Occipital lobe (tissue), 2 donors: ENCODE data around the gene CCDC102A. TPM values are rescaled to one million over a fixed set of nuclear protein-coding genes. Genes with fewer than 3 reads are reported as not detected.

Source experiments
- DNase-seq: peaks from one replicate; lab custom pipeline; 2025; lab: John Stamatoyannopoulos, UW
- total RNA-seq: library from RNA; depleted of rRNA; stranded (reverse); fragments of >200 nt; gene quantifications from one replicate; pipeline ENCODE4 v1.2.3, GENCODE V29; 2014

CCDC102A gene
- total RNA-seq, 1 donor from 2014 or later = 1.7 TPM

DNA sequence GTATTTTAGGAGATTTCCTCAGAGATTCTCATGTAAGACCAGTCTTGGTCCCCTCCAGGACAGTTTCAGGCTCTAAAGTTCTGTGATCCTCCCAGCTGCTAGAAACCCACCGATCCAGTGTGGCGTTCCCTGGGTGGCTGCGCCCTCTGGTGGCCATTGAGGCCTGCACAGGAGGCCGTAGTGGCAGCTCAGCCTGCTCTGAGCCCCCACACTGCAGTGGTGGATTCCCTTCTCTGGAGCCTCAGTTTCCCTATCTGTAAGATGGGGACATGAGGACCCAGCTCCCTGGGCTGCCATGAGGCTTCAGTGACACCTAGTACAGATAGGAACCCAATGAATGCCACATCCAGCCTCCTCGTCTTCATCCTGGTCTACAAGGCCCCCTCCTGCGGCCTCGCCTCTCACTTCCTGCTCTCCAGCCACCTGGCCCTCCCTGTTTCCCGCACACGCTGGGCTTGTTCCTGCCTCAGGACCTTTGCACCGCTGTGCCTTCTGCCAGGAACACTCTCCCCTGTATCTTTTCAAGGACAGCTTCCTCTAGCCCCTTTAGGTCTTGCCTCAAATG lies 16.5 kb downstream of the CCDC102A start:
- DNase-seq = peak; percentile 42

DNA sequence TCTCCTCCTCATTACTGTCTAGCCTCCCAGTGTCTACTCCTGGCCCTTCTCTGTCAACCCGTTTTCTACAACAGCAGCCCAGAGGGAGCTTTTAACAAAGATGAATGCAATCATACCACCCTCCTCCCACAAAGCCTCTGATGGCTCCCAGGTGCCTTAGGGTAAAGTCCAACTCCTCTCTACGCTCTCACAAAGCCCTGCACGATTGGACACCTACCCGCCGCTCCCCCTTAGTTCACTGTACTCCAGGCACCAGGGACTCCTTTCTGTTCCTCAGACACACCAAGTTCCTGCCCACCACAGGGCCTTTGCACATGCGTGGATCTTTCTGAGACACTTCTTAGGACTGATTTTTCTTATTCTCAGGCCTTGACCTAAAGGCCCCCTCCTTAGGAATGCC lies 17.4 kb downstream of the CCDC102A start:
- DNase-seq = no peak

DNA sequence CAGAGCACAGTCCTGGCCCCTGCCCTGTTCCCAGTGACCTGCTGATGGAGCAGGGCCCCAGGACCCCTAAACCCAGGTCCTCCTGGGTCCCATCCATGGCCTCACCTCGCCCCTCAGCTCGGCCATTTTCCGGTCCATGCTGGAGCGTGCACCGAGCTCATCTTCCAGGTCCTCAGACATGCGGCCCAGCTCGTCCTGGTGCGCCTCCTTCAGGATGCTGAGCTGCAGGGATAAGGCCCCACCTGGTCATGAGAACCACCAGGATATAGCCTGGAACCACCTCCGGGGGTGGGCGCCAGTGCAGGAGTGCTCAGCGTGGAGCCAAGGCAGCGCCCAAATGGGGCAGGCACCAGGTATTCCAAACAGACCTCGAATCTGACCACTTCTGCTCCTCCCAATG lies 17.9 kb downstream of the CCDC102A start:
- no peak for DNase-seq

DNA sequence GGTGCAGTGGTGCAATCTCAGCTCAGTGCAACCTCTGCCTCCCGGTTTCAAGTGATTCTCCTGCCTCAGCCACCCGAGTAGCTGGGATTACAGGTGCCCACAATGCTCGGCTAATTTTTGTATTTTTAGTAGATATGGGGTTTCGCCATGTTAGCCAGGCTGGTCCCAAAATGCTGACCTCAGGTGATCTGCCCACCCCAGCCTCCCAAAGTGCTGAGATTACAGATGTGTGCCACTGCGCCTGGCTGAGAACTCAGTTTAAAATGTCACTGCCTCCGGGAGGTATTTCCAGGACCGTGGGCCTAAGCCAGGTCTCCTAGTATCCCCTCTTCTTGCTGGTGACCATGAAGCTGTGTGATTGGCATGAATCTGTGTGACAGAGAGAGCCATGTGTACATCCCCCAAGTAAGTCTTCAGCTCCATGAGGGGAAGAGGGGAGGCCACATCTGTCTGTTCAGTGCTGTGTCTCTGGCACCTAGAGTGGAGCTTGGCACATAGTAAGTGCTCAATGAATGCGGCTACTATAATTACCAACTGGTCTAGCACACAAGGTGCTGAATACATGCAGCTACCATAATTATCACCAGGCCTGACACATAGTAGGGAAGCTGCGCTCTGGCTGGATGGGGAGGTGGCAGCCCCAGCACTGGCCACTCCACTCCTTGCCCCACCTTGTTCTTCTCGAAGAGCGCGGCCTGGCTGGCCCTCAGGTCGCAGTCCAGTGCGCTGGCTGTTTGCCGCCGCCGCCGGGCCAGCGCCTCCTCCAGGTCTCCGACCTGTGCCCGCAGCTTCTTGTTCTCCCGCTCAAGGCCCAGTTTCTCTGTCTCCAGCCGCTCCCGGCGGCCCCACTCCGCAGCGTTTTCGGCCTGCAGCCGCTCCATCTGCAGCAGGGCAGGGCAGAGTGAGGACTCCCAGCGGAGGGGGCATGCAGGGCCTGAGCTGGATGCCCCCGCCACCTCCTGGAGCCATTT lies 18.7 kb downstream of the CCDC102A start:
- no peak for DNase-seq

DNA sequence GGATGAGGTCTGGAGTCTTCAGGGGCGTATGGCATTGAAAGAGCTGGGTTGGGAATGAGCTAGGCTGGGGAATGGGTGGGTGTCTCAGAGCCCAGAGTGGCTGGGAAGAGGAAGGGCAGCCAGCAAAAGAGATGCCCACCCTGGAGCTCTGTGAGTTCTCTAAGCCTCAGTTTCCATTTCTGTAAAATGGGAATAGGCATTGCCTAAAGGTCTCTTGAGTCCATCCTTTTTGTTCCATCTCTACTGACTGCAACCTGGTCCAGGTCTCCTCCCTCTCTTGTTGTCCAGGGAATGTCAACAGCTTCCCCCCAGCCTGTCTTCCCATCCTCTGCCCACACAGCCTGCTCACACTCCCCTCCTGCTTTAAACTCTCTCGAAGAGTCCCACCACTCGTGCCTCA lies 19.6 kb downstream of the CCDC102A start:
- no peak for DNase-seq

DNA sequence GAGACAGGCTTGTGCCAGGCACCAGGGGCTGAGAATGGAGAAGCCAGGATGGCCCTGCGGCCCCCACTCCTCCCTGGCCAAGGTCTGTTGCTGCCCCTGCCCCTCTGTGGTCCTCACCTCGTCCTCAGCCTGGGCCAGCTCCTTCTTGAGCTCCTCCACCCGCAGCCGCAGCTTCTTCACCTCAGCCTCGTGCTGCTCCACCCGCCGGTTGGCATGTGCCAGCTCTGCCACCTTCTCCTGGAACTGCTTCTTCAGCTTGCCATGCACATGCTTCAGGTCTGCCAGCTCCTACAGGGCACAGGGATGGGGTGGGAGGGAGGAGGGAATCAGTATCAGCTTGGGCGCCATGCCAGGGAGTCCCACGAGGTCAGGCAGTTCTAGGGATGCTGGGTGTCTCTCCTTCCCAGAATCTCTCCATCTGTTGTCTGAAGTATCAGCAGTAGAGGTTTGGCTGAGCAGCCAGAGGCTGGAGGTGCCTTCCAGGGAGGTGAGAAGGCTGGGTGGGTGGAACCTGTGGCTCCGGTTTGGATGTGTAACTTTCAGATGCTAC lies 20.1 kb downstream of the CCDC102A start:
- DNase-seq = no peak

DNA sequence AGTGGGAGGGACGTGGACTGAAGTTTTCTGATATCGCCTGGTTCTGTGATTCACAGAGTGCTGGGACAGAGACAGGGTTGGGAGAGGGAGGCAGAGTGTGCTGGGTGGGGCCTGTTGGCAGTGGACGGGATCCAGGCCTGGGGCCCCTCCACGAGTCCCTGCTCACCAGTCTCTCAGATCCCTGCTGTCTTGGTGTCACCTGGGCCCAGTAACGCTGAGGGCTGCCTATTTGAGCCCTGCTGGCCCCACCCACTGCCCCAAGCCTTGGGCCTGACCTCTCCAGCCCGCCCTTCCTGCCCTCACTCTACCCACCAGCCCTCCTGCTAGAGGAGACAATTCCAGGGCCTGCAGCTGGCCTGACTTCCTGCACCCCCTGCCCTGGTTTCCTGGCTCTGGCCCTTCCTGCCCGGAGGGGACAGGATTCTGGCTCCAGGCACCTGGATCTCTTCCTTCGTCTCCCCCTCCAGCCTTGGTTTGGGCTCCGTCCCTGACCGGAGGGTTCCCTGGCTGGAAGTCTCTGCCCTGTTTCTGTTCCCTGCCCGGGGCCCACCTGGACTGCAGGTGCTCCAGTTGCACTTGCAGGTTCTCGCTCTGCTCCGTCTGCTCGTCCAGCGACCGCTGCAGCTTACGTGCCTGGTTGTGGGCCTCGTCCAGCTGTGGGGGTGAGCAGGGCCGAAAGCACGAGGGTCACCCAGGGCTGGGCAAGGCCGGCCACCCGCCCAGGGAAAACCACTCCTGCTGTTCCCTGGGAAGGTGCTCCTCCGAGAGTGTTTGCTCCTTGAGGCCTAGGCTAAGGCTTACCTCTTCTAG lies 21.4 kb downstream of the CCDC102A start:
- no peak for DNase-seq

DNA sequence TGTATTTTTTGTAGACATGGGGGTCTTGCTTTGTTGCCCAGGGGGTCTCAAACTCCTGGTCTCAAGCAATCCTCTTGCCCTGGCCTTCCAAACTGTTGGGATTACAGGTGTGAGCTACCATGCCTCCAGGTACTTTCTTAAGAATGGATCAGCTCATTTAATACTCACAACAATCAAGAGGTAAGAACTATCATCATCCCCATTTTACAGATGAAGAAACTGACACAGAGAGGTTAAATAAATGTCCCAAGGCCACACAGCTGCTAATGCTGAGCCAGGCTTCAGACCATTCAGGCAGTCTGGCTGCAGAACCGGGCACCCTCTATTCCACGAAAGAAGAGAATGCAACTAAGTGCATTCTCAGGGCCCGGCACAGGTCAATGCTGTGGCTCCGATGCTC lies 22.0 kb downstream of the CCDC102A start:
- no peak for DNase-seq

DNA sequence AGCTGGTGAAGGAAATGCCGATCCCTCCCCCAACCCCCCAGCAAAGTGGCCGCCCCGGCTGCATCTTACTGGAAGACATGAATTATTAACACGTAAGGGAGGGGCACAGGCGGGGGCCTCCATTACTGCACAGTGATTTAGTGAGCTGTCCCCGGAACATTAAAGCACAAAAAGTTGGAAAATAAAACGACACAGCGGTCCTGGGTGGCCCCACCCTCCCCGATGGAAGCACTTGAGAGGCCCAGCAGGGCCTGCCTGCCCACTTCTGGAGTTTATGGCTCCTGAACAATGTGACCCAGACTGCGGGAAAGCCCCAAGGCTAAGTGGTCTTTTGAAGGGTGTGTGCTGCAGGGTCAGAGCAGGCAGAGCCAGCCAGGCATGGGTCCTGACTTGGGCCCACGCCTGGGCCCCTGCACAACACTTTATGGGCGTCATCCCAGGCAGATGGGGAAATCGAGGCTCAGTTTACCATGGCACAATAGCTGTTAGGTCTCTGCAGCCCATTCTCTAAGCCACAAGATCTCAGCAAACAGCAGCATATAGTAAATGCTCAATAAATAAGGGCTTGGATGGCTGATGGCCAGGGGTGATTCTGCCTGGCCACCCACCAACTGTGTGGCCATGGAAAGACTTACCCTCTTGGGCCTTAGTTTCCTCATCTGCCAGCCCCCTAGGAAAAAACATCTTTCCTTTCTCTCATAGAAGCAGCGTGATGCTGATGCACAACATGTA lies 22.8 kb downstream of the CCDC102A start:
- no peak for DNase-seq

DNA sequence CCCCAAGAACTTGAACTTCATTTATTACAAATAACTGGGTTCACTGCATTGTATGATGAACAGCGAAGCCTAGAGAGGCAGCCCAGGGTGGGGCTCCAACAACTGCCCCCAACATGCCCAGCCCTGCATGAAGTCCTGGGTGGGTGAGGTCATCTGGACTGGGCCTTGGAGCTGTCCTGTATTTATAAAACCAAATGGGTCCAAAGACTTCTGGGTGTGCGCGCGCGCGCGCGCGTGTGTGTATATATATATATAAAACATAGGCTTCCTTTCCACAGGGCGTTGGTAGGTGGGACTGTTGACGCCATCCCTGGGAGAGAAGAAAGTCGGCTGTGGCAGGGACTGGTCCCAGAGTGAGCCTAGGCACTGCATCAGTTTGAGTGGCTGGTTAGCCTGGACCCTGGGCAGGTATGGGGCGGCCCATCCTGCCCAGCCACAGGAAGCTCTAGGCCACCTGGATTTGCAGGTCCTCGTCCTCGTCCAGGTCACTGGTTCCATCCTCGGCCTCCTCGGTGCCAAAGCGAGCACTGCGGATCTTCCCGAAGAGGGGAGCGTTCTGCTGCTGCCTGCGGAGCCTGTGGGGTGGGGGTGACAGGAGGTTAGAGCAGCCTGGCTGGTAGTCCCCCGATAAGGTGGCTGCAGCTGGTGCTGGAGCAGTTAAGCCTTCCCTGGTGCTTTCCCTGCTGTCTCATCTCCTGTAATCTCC lies 23.9 kb downstream of the CCDC102A start:
- no peak for DNase-seq

DNA sequence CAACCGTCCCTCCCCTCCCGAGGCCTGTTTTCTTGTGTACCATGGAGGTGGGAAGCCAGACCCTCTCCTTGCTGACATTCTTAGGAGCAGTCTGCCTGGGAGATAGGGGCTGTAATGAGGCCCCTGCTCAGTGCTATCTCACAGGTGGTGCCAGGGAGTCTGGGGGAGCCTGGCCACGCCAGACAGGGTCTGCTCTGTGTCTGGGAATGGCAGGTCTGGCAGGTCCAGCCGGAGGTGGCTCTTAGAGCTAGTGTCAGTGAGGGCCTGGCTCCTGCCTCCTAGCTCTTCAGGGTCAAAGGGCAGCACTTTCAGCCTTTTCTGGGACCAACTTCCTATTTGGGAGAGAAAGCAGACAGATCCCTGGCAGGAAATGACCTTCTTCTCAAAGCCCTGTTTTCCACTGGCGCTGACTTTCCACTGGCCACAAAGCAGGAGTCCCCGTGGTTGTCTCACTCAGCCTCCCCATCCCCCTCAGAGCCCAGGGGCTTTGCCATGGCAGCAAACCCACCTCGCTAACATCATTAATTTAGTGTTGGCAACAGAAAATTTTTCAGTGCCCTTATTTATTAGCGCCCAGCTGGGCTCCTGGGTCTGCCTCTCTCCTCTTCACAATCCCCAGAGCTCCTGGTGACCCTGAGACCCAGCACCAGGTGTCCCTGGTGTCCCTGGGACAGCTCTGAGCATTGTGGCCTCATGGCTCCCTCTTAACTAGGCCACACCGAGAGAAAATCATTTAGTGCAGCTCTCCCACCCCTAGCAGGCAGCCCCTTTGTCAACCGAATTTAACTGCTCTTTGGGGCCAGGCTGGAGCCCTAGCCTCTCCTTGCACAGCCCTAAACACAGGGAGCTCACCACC lies 26.1 kb downstream of the CCDC102A start:
- DNase-seq = no peak

DNA sequence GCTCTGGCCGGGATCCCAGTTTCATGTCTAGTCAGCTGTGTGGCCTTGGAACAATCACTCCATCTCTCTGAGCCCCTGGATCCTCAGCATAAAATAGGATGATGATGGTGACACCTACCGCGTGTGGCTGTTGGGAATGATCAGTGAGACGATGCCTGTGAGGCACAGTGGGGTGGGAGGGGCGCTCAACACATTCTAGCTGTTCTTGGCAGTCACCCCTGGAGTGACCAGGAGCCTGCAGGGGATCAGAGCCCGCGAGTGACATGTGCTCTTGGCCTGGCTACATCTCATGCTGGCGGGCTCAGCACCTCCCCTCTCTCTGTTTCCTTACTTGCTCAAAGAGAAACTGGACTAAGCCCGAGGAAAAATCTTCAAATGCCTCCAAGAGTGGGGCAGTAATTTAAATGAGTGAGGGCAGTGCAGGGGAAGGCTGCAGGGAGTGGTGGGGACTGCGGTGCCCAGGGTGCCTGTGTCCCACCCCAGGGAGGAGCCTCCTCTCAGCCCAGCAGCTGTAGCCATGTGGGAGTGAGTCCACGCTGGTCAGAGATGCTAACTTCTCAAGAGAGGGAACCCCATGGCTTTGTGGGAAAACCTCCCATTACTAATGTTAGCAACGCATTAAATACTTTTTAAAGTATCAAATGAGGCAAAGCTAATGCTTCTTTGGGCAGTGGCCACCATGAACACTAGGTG lies 27.0 kb downstream of the CCDC102A start:
- no peak for DNase-seq

DNA sequence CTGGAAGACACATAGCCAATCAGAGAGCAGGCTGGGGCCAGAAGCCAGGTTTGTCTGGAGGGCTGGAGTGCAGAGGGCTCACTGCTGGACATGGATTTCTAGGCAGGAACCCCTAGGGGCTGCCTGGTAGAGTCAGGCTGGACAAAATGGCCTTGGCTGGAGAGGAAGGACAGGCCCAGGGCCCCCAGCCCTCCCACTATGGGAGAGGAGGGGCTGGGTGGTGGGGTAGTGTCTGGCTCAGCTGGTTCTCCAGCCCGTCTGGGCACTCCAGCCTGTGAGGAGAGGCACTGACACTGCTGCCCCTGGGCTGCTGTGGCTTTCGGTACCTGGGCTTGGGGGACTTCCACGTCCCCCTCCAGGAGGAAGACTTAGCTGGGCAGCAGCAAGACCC lies 28.3 kb downstream of the CCDC102A start:
- no peak for DNase-seq

DNA sequence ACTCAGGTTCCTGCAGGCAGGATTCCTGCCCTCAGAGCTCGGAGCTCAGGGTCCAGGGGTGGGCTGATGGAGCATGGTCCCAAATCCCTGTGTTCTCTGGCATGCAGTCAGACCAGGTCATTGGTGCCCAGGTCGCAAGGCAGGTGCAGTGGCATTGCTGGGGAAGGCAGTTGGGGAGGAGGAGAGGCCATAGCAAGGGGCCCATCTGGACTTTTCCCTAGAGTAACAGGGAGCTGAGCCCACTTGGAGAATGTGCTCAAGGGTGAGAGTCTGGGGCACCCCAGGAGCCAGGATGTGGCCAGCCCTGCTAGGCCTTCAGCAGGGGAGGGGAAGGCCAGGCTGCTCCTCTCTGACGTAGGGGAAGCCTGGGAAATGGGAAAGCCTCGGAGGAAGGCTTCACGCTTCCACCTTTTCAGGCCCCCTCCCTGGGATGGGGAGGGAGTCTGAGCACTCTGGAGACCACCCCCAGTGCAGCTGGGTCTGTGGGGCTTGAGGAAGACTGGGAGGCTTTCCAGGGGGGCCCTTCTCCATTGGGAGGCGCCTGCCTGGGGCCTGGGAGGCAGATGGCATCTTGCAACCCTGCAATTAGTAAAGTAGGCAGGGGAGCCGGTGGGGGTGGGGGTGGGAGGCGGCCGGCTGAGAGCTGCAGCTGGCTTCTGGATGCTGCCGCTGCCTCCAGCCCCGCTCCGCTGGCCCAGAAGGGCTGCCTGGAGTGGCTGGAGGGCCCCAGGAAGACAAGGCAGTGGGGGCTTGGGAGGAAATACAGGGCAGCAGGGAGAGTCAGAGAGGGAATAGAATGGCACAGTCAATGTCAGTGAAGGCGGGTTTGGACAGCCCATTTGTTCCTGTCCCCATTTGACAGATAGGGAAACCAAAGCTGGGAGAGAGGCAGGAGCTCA lies 29.0 kb downstream of the CCDC102A start:
- DNase-seq = no peak

DNA sequence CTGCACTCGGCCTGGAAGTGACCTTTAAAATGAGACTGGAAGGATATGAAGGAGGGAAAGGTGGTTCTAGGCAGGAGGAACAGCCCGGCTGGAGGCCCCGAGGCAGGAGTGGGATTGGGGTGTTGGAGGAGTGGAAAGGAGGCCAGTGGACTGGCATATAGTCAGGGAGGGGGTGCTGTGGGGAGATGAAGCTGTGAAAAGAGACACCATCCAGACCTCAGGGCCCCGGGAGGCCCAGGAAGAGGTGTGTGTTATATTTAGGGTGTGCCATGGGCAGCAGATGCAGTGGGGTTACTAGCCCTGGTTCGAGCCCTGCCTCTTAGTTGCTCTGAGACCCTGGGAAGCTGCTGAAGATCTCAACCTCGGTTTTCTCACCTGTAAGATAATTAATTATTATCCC lies 31.2 kb downstream of the CCDC102A start:
- DNase-seq = no peak

DNA sequence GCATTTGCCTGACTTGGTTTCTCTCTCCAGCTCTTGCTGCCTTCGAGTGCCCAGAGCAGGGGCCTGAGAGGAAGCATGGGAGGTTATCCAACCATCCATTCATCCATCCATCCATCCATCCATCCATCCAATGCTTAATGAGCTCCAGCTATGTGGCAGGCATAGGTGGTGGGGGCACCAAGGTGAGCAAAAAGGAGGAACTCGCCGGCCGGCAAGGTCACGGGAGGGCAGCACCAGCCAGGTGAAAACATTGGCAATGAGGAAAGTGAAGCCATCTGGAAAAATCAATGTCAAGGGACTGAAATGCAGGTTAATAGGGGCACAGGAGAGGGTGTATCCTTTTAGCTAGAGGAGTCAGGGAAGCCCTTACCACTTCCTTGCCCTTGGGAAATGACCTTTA lies 31.9 kb downstream of the CCDC102A start:
- DNase-seq = no peak

DNA sequence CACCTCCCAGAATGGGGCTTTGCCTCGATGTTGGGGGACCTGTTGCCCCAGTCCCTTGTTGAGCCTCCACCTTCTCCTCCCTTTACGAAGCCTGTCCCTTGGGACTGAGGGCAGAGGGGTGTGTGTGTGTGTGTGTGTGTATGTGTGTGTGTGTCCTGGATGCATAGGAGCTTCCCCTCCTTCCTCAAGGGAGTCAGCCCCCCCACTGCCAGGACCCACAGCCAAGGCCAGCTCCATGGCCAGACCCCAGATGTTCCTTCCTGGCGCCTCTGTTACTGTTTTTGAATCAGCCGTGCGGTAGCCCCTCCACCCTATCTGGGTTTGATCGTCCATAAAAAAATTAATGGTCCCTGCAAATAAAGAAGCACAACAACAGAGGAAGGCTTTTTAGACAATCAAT lies 32.4 kb downstream of the CCDC102A start:
- no peak for DNase-seq

DNA sequence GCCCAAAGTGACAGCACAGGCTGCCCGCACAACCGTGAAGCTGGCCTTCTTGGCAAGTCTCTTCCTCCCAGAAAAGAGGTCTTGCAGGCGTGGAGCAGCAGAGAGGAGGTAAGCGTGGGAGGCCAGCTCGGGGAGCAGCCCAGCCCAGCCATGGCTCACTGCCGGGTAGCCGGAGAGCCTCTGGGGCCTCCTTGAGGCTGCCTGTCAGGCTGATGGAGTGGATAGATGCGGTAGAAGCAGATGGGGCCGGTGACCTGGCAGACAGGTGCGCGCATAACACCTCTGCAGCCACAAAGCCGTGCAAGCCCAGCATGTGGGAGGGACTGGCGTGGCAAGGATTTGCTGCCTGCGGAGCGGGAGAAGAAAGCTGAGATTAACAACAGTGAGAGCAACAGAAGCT lies 33.0 kb downstream of the CCDC102A start:
- DNase-seq = no peak
